Smooth muscle cell (in vitro differentiated cells): ENCODE measurements around the gene DAO. TPM values are rescaled to one million over a fixed set of nuclear protein-coding genes. Genes with fewer than 3 reads are reported as not detected.

Experiments used
- DNase-seq: peaks from one replicate; lab custom pipeline; 2025; ENCODE audit not compliant: unreplicated experiment; lab: John Stamatoyannopoulos, UW
- H2AFZ ChIP-seq: fragments of 200-600 bp; sonication (generic); 2 replicates; pipeline ENCODE4 v1.6.0; 2016; ENCODE audit warnings: antibody characterized with exemption, low read depth, mild to moderate bottlenecking
- H3F3A ChIP-seq: fragments of 200-600 bp; sonication (generic); 2 replicates; pipeline ENCODE4 v1.6.0; 2017; ENCODE audit warnings: antibody characterized with exemption, low read depth
- H3K27ac ChIP-seq: fragments of 200-600 bp; sonication (generic); 2 replicates; pipeline ENCODE4 v1.5.1; 2016; ENCODE audit warnings: low read depth, mild to moderate bottlenecking
- H3K27me3 ChIP-seq: fragments of 200-600 bp; sonication (generic); 2 replicates; pipeline ENCODE4 v1.6.1; 2016; ENCODE audit warnings: low read depth, mild to moderate bottlenecking
- H3K36me3 ChIP-seq: fragments of 200-600 bp; sonication (generic); 2 replicates; pipeline ENCODE4 v1.5.1; 2016; ENCODE audit warnings: low read depth
- H3K4me1 ChIP-seq: fragments of 200-600 bp; sonication (generic); 2 replicates; pipeline ENCODE4 v1.5.1; 2016; ENCODE audit warnings: low read depth
- H3K4me2 ChIP-seq: fragments of 200-600 bp; sonication (generic); 2 replicates; pipeline ENCODE4 v1.6.0; 2016; ENCODE audit warnings: mild to moderate bottlenecking
- H3K4me3 ChIP-seq: fragments of 200-600 bp; sonication (generic); 2 replicates; pipeline ENCODE4 v1.5.1; 2016; ENCODE audit warnings: mild to moderate bottlenecking
- H3K79me2 ChIP-seq: fragments of 200-600 bp; sonication (generic); 2 replicates; pipeline ENCODE4 v1.6.0; 2016; ENCODE audit warnings: low read depth, mild to moderate bottlenecking
- H3K9ac ChIP-seq: fragments of 200-600 bp; sonication (generic); 2 replicates; pipeline ENCODE4 v1.6.0; 2016; ENCODE audit warnings: low read depth
- H3K9me3 ChIP-seq: fragments of 200-600 bp; sonication (generic); replicated peaks from 2 replicates; pipeline ENCODE4 v1.5.1; 2016; ENCODE audit warnings: low read depth
- H4K20me1 ChIP-seq: fragments of 200-600 bp; sonication (generic); 2 replicates; pipeline ENCODE4 v1.6.0; 2016; ENCODE audit warnings: low read depth
- CTCF ChIP-seq: fragments of 200-600 bp; sonication (generic); IDR thresholded peaks from 2 replicates; pipeline ENCODE4 v1.5.1; 2017; ENCODE audit warnings: borderline replicate concordance, mild to moderate bottlenecking, antibody characterized with exemption; ENCODE audit not compliant: insufficient read depth, poor library complexity, severe bottlenecking
- WGBS: methylation state at CpG from one replicate; pipeline ENCODE4 v1.1.7; 2016; ENCODE audit warnings: low lambda C conversion rate; 5-methylcytosine and 5-hydroxymethylcytosine counted together
- polyA plus RNA-seq: library from polyadenylated mRNA; unstranded; fragments of >200 nt; fragmentation: Nextera tagmentation; extraction: Ambion mirVana; gene quantifications from 2 replicates; pipeline ENCODE4 v1.2.1, GENCODE V29; 2016
- total RNA-seq: library from RNA; depleted of rRNA; stranded (reverse); fragments of >200 nt; gene quantifications from 2 replicates; pipeline ENCODE4 v1.2.3, GENCODE V29; 2014

DAO gene
- total and polyA plus RNA-seq, 2 experiments from 2014 or later: not detected

GRCh38 chr12:108850854-108851573 lies 28.9 kb upstream of the DAO start:
- peak overlapping the region; percentile 99 for H3K27ac ChIP-seq
- H3K4me2 ChIP-seq: peak overlapping the region; percentile 96
- peak; percentile 20 for DNase-seq
- H3K27me3 ChIP-seq: no peaks in the 10 kb centered on the region
- WGBS: 41% methylated on average over 8 of the region's 9 CpGs
- H3K4me1 ChIP-seq: peaks cover 34% of the 10 kb centered on the region
- H3K4me3 ChIP-seq: no peak overlapping the region
- H3F3A ChIP-seq: peaks cover 15% of the 10 kb centered on the region
- no peak for TF ChIP-seq CTCF
- H2AFZ ChIP-seq: no peak overlapping the region
- peak overlapping the region; percentile 79 for H3K9ac ChIP-seq
- no peaks in the 10 kb centered on the region for H4K20me1 ChIP-seq
- H3K9me3 ChIP-seq: no peaks in the 10 kb centered on the region
- H3K36me3 ChIP-seq: peaks cover 6% of the 10 kb centered on the region
- H3K79me2 ChIP-seq: peaks cover 89% of the 10 kb centered on the region

- peak overlapping the region; percentile 99 for H3K27ac ChIP-seq
- H3K9ac ChIP-seq: peak overlapping the region; percentile 97
- H3K79me2 ChIP-seq: peaks cover 79% of the 10 kb centered on the region
- H2AFZ ChIP-seq: no peak overlapping the region
- H3K4me3 ChIP-seq: no peak overlapping the region
- peaks cover 6% of the 10 kb centered on the region for H3K36me3 ChIP-seq
- no peak for TF ChIP-seq CTCF
- H3K4me1 ChIP-seq: peaks cover 36% of the 10 kb centered on the region
- DNase-seq: no peak
- whole genome bisulfite sequencing: 49% methylated on average over 16 of the region's 16 CpGs
- no peaks in the 10 kb centered on the region for H3K27me3 ChIP-seq
- peak overlapping the region; percentile 96 for H3K4me2 ChIP-seq
- peaks cover 20% of the 10 kb centered on the region for H3F3A ChIP-seq
- no peaks in the 10 kb centered on the region for H4K20me1 ChIP-seq
- no peaks in the 10 kb centered on the region for H3K9me3 ChIP-seq
Measured at GRCh38 chr12:108852674-108853309, 27.1 kb upstream of the DAO start.

GRCh38 chr12:108853426-108853825 lies 26.5 kb upstream of the DAO start:
- Histone ChIP-seq H4K20me1 (no peaks in the 10 kb centered on the region), H3K9ac (peak overlapping the region; percentile 97), H2AFZ (no peak overlapping the region), H3K36me3 (peaks cover 6% of the 10 kb centered on the region), H3K4me2 (peak overlapping the region; percentile 96), H3K4me1 (peaks cover 42% of the 10 kb centered on the region), H3K27me3 (no peaks in the 10 kb centered on the region), H3K27ac (peak overlapping the region; percentile 99), H3K4me3 (no peak overlapping the region), H3K79me2 (peaks cover 73% of the 10 kb centered on the region), H3K9me3 (no peaks in the 10 kb centered on the region), H3F3A (peaks cover 20% of the 10 kb centered on the region)
- DNase-seq: no peak
- no peak for TF ChIP-seq CTCF
- 96% methylated on average over 10 of the region's 10 CpGs for WGBS
